ENCODE measurements around the gene SLC39A2.

SLC39A2 gene

GRCh38 chr14:21016413-21017190, 17.5 kb downstream of the SLC39A2 start:
- TF ChIP-seq CTCF (conservative IDR thresholded peaks at IDR 0.05) (no peak), ZFX (IDR thresholded peaks at IDR 0.05) (no peak)
- H3K27ac ChIP-seq, result no peak overlapping the region

- no peak overlapping the region for H3K27ac ChIP-seq
- TF ChIP-seq ZFX (IDR thresholded peaks at IDR 0.05) (no peak), CTCF (conservative IDR thresholded peaks at IDR 0.05) (no peak)
These were observed 18.6 kb downstream of the SLC39A2 start for GRCh38 chr14:21017528-21018245.

GRCh38 chr14:21018286-21018685, 19.2 kb downstream of the SLC39A2 start:
- TF ChIP-seq ZFX (IDR thresholded peaks at IDR 0.05), result no peak
- H3K27ac ChIP-seq, result no peak overlapping the region

GRCh38 chr14:21018781-21019180, 19.7 kb downstream of the SLC39A2 start:
- H3K27ac ChIP-seq, result no peak overlapping the region
- no peak for TF ChIP-seq CTCF (conservative IDR thresholded peaks at IDR 0.05)
- TF ChIP-seq ZFX (IDR thresholded peaks at IDR 0.05), result no peak

GRCh38 chr14:21019366-21019765, 20.3 kb downstream of the SLC39A2 start:
- H3K27ac ChIP-seq, result no peak overlapping the region
- TF ChIP-seq CTCF (conservative IDR thresholded peaks at IDR 0.05), result no peak
- TF ChIP-seq ZFX (IDR thresholded peaks at IDR 0.05), result no peak

- TF ChIP-seq ZFX (IDR thresholded peaks at IDR 0.05) (no peak), CTCF (conservative IDR thresholded peaks at IDR 0.05) (no peak)
- H3K27ac ChIP-seq, result peak overlapping the region; percentile 62
These were observed 22.0 kb downstream of the SLC39A2 start for GRCh38 chr14:21020977-21021545.

- TF ChIP-seq CTCF (conservative IDR thresholded peaks at IDR 0.05), result no peak
- TF ChIP-seq ZFX (IDR thresholded peaks at IDR 0.05), result no peak
- no peak overlapping the region for H3K27ac ChIP-seq
These were observed 23.6 kb downstream of the SLC39A2 start for GRCh38 chr14:21022686-21023085.

Measured in C4-2B (cell line).